Upper lobe of left lung (tissue), 6 donors: ENCODE results near the gene LMBR1. TPM values are rescaled to one million over a fixed set of nuclear protein-coding genes. Genes with fewer than 3 reads are reported as not detected.

ENCODE experiments used
- ATAC-seq, 2 donors: fragments of 200-7000 bp; cut with Tn5 transposase; one replicate each; pipeline ENCODE4 v1.9.1; 2022; ENCODE audit warnings: mild to moderate bottlenecking in 2 of 2, moderate library complexity in 2 of 2; ENCODE audit not compliant: low FRiP score in 2 of 2
- DNase-seq, 2 donors: peaks; one replicate each; pipeline ENCODE4 v3.0.0-alpha.2; 2019 to 2020
- H3K27ac ChIP-seq, 4 donors: fragments of 200-600 bp; sonication (generic); one replicate each; pipeline ENCODE4 v1.5.1; 2016 to 2019
- H3K27me3 ChIP-seq, 4 donors: fragments of 200-600 bp; sonication (generic); one replicate each; pipeline ENCODE4 v1.5.1; 2017 to 2019
- H3K36me3 ChIP-seq, 4 donors: fragments of 200-600 bp; sonication (generic); one replicate each; pipeline ENCODE4 v1.5.1; 2016 to 2019
- H3K4me1 ChIP-seq, 4 donors: fragments of 200-600 bp; sonication (generic); one replicate each; pipeline ENCODE4 v1.5.1; 2018 to 2019
- H3K4me3 ChIP-seq, 4 donors: fragments of 200-600 bp; sonication (generic); one replicate each; pipeline ENCODE4 v1.5.1; 2017 to 2019; ENCODE audit warnings: mild to moderate bottlenecking in 2 of 4, moderate library complexity in 1 of 4
- H3K9me3 ChIP-seq, 4 donors: fragments of 200-600 bp; sonication (generic); one replicate each; pipeline ENCODE4 v1.5.1; 2018 to 2019
- EP300 ChIP-seq, 4 donors: sonication (generic); formaldehyde crosslinking; IDR thresholded peaks; one replicate each; pipeline ENCODE4 v1.5.1; 2017; ENCODE audit warnings: antibody characterized with exemption in 4 of 4, control low read depth in 2 of 4
- POLR2A ChIP-seq, 4 donors: fragments of 450-650 bp; IDR thresholded peaks; one replicate each; pipeline ENCODE4 v1.5.1; 2016 to 2017; ENCODE audit warnings: antibody characterized with exemption in 4 of 4, mild to moderate bottlenecking in 2 of 4
- POLR2AphosphoS5 ChIP-seq, 2 donors: sonication (generic); formaldehyde crosslinking; IDR thresholded peaks; one replicate each; pipeline ENCODE4 v1.5.1; 2017; ENCODE audit warnings: antibody characterized with exemption in 2 of 2
- WGBS, 2 donors: methylation state at CpG; one replicate each; pipeline ENCODE4 v1.1.5; 2017 to 2018; 5-methylcytosine and 5-hydroxymethylcytosine counted together
- small RNA-seq, 4 donors: library from RNA; depleted of rRNA; stranded (forward); fragments of <200 nt; gene quantifications; one replicate each; pipeline ENCODE3, GENCODE V24; 2016
- total RNA-seq, 6 donors: library from RNA; depleted of rRNA in 4 of 6; stranded (reverse); fragments of >200 nt in 4 of 6; gene quantifications; one replicate each; pipeline versions ENCODE4 v1.1.0 to v1.2.1, GENCODE V29; 2016 to 2021
- TF ChIP-seq, protein P1 (sequence below), 6 experiments: fragments of 450-650 bp in 4 of 6; fragments of 200-600 bp in 2 of 6; sonication (generic) in 2 of 6; IDR thresholded peaks; one replicate each; pipeline ENCODE4 v1.5.1; 2016 to 2019; ENCODE audit warnings: antibody characterized with exemption in 6 of 6
- donor health status: DM: no; HTN: no; CAD: no; lungs with moderate emphysema.
- donor health status: DM: no; HTN: yes; CAD: no; lungs with severe emphysema.

Gene LMBR1
- total RNA-seq, 6 donors from 2014 or later, result 58.6 to 159 (median 81.0) TPM

DNA sequence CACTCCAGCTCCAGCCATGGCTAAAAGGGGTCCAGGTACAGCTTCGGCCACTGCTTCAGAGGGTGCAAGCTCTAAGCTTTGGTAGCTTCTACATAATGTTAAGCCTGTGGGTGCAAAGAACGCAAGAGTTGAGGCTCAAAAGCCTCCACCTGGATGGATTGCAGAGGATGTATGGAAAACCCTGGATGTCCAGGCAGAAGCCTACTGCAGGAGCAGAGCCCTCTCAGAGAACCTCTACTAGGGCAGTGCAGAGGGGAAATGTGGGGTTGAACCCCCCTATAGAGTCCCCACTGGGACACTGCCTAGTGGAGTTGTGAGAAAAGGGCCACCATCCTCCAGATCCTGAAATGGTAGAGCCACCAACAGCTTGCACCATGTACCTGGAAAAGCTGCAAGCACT lies 263.1 kb downstream of the LMBR1 start:
- Histone ChIP-seq H3K27me3 (no peaks in the 10 kb centered on the region), H3K9me3 (peaks cover 0 to 18% (median 7%) of the 10 kb centered on the region in 4 donors), H3K4me1 (peaks cover 0 to 6% (median 0%) of the 10 kb centered on the region in 4 donors), H3K27ac (no peak overlapping the region), H3K4me3 (no peak overlapping the region), H3K36me3 (no peaks in the 10 kb centered on the region)
- no peak for TF ChIP-seq POLR2A (IDR thresholded peaks at IDR 0.05)
- WGBS, 2 donors, result 100% methylated on average over 2 of the region's 2 CpGs
- no peak for ATAC-seq
- DNase-seq, result no peak

DNA sequence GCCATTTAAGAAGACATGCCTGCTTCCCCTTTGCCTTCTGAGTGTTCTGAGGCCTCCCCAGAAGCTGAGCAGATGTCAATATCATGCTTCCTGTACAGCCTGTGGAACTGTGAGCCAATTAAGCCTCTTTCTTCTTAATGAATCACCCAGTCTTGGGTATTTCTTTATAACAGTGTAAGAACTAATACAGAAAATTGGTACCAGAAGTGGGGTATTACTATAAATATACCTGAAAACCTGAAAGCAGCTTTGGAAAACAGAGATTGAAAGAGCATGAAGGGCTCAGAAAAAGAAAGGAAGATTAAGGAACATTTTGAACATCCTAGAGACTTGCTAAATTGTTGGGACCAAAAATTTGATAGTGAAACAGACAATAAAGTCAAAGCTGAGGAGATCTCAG lies 264.4 kb downstream of the LMBR1 start:
- no peak for DNase-seq
- ATAC-seq, result no peak
- TF ChIP-seq, protein P1, sequence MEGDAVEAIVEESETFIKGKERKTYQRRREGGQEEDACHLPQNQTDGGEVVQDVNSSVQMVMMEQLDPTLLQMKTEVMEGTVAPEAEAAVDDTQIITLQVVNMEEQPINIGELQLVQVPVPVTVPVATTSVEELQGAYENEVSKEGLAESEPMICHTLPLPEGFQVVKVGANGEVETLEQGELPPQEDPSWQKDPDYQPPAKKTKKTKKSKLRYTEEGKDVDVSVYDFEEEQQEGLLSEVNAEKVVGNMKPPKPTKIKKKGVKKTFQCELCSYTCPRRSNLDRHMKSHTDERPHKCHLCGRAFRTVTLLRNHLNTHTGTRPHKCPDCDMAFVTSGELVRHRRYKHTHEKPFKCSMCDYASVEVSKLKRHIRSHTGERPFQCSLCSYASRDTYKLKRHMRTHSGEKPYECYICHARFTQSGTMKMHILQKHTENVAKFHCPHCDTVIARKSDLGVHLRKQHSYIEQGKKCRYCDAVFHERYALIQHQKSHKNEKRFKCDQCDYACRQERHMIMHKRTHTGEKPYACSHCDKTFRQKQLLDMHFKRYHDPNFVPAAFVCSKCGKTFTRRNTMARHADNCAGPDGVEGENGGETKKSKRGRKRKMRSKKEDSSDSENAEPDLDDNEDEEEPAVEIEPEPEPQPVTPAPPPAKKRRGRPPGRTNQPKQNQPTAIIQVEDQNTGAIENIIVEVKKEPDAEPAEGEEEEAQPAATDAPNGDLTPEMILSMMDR (IDR thresholded peaks at IDR 0.05), result no peak
- TF ChIP-seq POLR2A (IDR thresholded peaks at IDR 0.05) (no peak), POLR2AphosphoS5 (IDR thresholded peaks at IDR 0.05) (no peak), EP300 (IDR thresholded peaks at IDR 0.05) (no peak)
- peaks cover 0 to 6% (median 0%) of the 10 kb centered on the region in 4 donors for H3K4me1 ChIP-seq
- H3K9me3 ChIP-seq, result peaks cover 0 to 18% (median 7%) of the 10 kb centered on the region in 4 donors
- H3K27ac ChIP-seq, result no peak overlapping the region
- no peaks in the 10 kb centered on the region for H3K27me3 ChIP-seq
- H3K36me3 ChIP-seq, result no peaks in the 10 kb centered on the region
- no peak overlapping the region for H3K4me3 ChIP-seq

Small RNA genes within 50 kb of the gene (small RNA-seq; reads per million reads assigned to genes)
- 0 reads per million in 4 donors for gene RNU4-31P

Other genes starting within 250 kb of the LMBR1 start
- 10 to 100 TPM; 18.7 to 49.2 (median 22.8) TPM for gene NOM1, start 56.5 kb upstream of the LMBR1 start, total RNA-seq
- gene MNX1, start 117.5 kb upstream of the LMBR1 start, total RNA-seq, result 1 to 10 TPM in 1 of 6 donors, under 1 TPM in 2, not detected in 3; 0.46 to 1.5 (median 0.98) TPM
- 10 to 100 TPM; 43.7 to 85.9 (median 69.3) TPM for gene UBE3C, start 245.7 kb upstream of the LMBR1 start, total RNA-seq